ENCODE measurements around the gene NTM. TPM values are rescaled to one million over a fixed set of nuclear protein-coding genes. Genes with fewer than 3 reads are reported as not detected.

The NTM gene
- total RNA-seq, 2 experiments from 2014 or later, result not detected

DNA sequence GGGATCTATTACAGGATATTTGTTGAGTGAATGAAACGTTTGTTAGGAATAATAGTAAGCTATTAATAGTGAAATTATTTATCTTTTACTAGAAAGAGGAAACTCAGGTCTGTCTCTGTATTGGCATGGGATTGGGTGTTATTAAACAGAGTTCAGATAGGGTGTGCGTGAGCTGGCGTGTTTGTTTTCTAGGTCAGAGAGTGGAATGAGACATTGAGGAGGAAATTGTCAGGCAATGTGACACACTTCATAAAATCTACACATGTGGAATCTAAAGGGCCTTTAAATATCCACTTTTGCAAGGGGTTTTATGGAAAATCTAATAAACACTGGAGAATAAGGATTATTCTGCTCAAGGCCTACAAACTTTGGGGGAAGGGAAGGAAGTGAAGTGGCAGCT lies 552.9 kb downstream of the NTM start:
- Mint-ChIP-seq H3K27me3 (no peaks in the 10 kb centered on the region), H3K36me3 (no peaks in the 10 kb centered on the region), H3K27ac (no peak overlapping the region), H3K4me3 (no peak overlapping the region), H3K9me3 (no peaks in the 10 kb centered on the region), H3K4me1 (no peaks in the 10 kb centered on the region)
- DNase-seq, result no peak
- POLR2A ChIA-PET, result no interaction called here
- ATAC-seq (ENCODE audit: low read depth), result no peak

DNA sequence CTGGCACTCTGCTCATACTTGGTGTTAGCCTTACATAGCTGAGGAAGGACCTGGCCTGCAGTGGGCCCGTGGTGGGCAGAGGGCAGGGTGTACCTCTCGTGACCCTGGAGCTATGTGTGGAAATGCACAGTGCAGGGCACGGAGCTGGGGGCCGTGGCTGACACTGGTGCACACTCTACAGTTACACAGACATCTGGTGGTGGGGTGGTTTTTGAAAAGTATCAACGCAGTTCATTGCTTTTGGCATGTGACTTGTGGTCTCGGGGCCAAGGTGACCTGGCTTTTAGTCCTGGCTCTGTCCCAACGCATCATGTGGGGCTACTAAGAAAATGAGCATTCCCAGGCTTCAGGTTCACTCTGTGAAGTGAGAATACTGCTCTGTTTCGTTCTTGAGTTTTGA lies 553.6 kb downstream of the NTM start:
- ATAC-seq (ENCODE audit: low read depth), result no peak
- no peak overlapping the region for H3K4me3 Mint-ChIP-seq

GRCh38 chr11:131924457-131925201 lies 554.2 kb downstream of the NTM start:
- DNase-seq (no peak), ATAC-seq (ENCODE audit: low read depth) (no peak)
- H3K36me3 Mint-ChIP-seq, result no peaks in the 10 kb centered on the region
- no peak overlapping the region for H3K4me3 Mint-ChIP-seq
- no peaks in the 10 kb centered on the region for H3K27me3 Mint-ChIP-seq
- H3K27ac Mint-ChIP-seq, result no peak overlapping the region
- H3K4me1 Mint-ChIP-seq, result no peaks in the 10 kb centered on the region
- no peaks in the 10 kb centered on the region for H3K9me3 Mint-ChIP-seq
- POLR2A ChIA-PET, result no interaction called here

More for the DNA sequence above, 553.6 kb downstream of the NTM start:
- Mint-ChIP-seq H3K9me3 (no peaks in the 10 kb centered on the region), H3K27ac (no peak overlapping the region), H3K36me3 (no peaks in the 10 kb centered on the region), H3K4me1 (no peaks in the 10 kb centered on the region), H3K27me3 (no peaks in the 10 kb centered on the region)
- no peak for DNase-seq
- POLR2A ChIA-PET, result no interaction called here

DNA sequence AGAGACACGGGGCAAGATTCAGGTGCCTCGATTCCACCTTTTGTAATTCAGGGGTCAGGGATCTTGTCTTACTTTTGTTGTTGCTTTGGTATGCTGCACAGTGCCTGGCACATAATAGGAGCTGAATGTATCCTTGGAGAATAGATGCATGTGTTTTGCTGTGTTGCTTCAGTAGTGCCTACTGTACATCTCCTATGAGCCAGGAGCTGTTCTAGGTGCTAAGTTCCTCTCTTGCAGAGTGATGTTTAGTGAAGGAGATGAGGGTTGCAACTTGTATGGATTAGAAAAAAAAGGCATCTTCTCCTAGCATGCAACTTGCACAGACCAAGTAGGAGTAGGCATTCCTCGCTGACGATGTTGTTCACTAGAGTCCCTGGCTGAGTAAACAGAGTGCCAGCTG lies 555.4 kb downstream of the NTM start:
- H3K27ac Mint-ChIP-seq, result no peak overlapping the region
- H3K9me3 Mint-ChIP-seq, result no peaks in the 10 kb centered on the region
- POLR2A ChIA-PET, result no interaction called here
- no peaks in the 10 kb centered on the region for H3K36me3 Mint-ChIP-seq
- H3K27me3 Mint-ChIP-seq, result no peaks in the 10 kb centered on the region
- DNase-seq (no peak), ATAC-seq (ENCODE audit: low read depth) (no peak)
- H3K4me3 Mint-ChIP-seq, result no peak overlapping the region
- H3K4me1 Mint-ChIP-seq, result no peaks in the 10 kb centered on the region

- no peaks in the 10 kb centered on the region for H3K27me3 Mint-ChIP-seq
- ATAC-seq (ENCODE audit: low read depth), result no peak
- no peaks in the 10 kb centered on the region for H3K9me3 Mint-ChIP-seq
- no peak overlapping the region for H3K4me3 Mint-ChIP-seq
- H3K36me3 Mint-ChIP-seq, result no peaks in the 10 kb centered on the region
- no peaks in the 10 kb centered on the region for H3K4me1 Mint-ChIP-seq
- no peak for DNase-seq
- H3K27ac Mint-ChIP-seq, result no peak overlapping the region
- POLR2A ChIA-PET, result no interaction called here
Observed at GRCh38 chr11:131928992-131929391, 558.6 kb downstream of the NTM start.

DNA sequence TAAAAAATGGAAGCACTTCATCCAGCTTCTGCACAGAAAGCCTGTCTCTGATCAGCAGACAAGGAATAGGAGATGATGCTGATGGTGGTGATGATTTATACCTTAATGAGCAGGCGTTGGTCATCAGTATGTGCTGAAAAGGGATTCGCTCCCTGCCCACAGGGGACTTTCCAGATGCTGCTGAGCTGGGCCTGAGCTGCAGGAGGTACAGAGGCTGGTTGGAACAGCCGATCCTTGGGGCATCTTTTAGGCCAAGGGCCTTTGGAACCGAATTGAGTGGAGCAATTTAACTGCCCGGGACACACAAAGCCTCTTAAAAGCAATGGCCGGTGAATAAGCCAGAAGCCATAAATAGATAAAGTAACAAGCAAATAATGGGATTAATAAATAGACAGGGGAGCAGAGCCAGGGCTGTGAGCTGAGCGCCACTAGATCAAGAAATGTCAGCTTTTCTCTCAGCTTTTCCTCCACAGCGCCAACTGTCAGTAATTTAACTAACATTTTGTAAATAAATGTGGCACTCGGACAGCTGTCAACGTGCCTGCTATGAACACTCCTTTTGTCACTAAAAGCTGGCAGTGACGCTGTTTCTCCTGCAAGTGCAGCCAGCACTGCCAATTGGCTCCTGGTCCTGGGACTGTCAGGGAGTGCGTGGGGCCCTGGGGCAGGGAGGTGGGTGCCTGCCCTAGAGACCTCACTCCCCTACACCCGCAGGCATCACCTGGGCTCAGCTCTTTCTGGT lies 562.3 kb downstream of the NTM start:
- Mint-ChIP-seq H3K9me3 (no peaks in the 10 kb centered on the region), H3K27ac (no peak overlapping the region), H3K4me1 (no peaks in the 10 kb centered on the region), H3K36me3 (no peaks in the 10 kb centered on the region), H3K27me3 (no peaks in the 10 kb centered on the region), H3K4me3 (no peak overlapping the region)
- DNase-seq, result no peak
- ATAC-seq (ENCODE audit: low read depth), result no peak
- POLR2A ChIA-PET, result no interaction called here

DNA sequence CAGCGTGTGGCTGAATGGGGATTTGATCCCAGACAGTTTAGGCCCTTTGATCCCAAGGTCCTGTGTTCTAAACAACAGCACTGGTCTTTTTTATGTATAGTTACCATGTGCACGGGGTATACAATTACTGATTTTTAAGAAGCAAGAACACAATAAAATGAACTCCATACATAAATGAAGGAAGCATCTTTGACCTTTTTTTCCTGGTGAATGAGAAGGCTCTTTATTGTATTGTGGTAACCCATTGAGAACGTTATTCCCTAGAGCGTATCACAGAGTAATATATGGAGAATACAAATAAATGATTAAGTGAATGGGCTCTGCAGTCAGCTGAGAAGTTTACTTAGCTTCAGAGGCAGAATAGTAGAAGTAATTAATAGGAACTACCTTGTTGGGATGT lies 563.6 kb downstream of the NTM start:
- Mint-ChIP-seq H3K27me3 (no peaks in the 10 kb centered on the region), H3K36me3 (no peaks in the 10 kb centered on the region), H3K4me3 (no peak overlapping the region), H3K27ac (no peak overlapping the region), H3K9me3 (no peaks in the 10 kb centered on the region), H3K4me1 (no peaks in the 10 kb centered on the region)
- no peak for DNase-seq
- POLR2A ChIA-PET, result no interaction called here
- no peak for ATAC-seq (ENCODE audit: low read depth)

GRCh38 chr11:131938351-131938751 lies 567.9 kb downstream of the NTM start:
- no peak overlapping the region for H3K27ac Mint-ChIP-seq
- no peaks in the 10 kb centered on the region for H3K27me3 Mint-ChIP-seq
- H3K4me1 Mint-ChIP-seq, result no peaks in the 10 kb centered on the region
- no peak overlapping the region for H3K4me3 Mint-ChIP-seq
- DNase-seq, result no peak
- ATAC-seq (ENCODE audit: low read depth), result no peak
- H3K36me3 Mint-ChIP-seq, result no peaks in the 10 kb centered on the region
- H3K9me3 Mint-ChIP-seq, result no peaks in the 10 kb centered on the region
- POLR2A ChIA-PET, result no interaction called here

DNA sequence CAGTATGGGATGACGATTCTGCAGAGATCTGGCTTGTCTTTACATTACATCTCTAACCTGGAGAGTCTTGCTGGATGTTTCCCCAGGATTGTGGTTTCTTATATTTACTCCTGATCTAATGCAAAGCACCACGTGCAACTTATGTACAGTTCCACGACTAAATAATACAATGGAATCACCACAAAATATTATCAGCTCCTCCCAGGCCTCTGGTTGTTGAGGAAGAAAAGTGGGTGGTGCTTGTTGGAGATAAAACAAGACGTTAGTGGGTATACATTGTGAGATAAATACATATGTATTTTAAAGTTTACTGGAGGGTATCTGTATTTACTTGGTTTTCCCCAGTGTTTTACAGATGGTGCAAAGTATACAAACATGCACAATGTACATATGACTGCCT lies 569.7 kb downstream of the NTM start:
- H3K27ac Mint-ChIP-seq, result no peak overlapping the region
- no peak for DNase-seq
- POLR2A ChIA-PET, result no interaction called here
- no peaks in the 10 kb centered on the region for H3K27me3 Mint-ChIP-seq
- no peak for ATAC-seq (ENCODE audit: low read depth)
- H3K9me3 Mint-ChIP-seq, result no peaks in the 10 kb centered on the region
- H3K36me3 Mint-ChIP-seq, result no peaks in the 10 kb centered on the region
- H3K4me3 Mint-ChIP-seq, result no peak overlapping the region
- no peaks in the 10 kb centered on the region for H3K4me1 Mint-ChIP-seq

DNA sequence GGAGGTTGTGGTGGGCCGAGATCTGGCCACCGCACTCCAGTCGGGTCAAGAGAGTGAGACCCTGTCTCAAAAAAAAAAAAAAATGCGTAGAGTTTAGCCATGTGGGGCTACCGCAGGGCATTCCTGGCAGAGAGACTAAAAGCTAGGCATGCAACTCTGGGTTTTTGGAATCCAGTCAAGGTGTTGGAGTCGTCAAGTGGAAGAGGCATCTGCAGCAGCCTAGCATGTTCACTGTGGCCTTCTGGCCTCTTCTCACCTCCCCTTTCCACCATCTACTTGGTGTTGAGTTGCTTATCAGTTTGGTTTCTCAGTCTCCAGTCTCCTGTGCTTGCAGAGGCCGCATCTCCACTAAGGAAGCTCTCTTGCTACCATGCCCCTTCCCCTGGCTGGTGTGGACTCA lies 572.5 kb downstream of the NTM start:
- Mint-ChIP-seq H3K27ac (no peak overlapping the region), H3K4me1 (no peaks in the 10 kb centered on the region), H3K27me3 (no peaks in the 10 kb centered on the region), H3K9me3 (no peaks in the 10 kb centered on the region), H3K36me3 (no peaks in the 10 kb centered on the region), H3K4me3 (no peak overlapping the region)
- ATAC-seq (ENCODE audit: low read depth) (no peak), DNase-seq (no peak)
- POLR2A ChIA-PET, result no interaction called here

- Mint-ChIP-seq H3K9me3 (no peaks in the 10 kb centered on the region), H3K36me3 (no peaks in the 10 kb centered on the region)
- POLR2A ChIA-PET, result no interaction called here
Observed at GRCh38 chr11:131943295-131943694, 572.9 kb downstream of the NTM start.

GRCh38 chr11:131944736-131945135 lies 574.3 kb downstream of the NTM start:
- Mint-ChIP-seq H3K4me1 (no peaks in the 10 kb centered on the region), H3K27ac (no peak overlapping the region), H3K4me3 (no peak overlapping the region), H3K27me3 (no peaks in the 10 kb centered on the region), H3K36me3 (no peaks in the 10 kb centered on the region), H3K9me3 (no peaks in the 10 kb centered on the region)
- DNase-seq (no peak), ATAC-seq (ENCODE audit: low read depth) (no peak)
- POLR2A ChIA-PET, result no interaction called here

More at GRCh38 chr11:131943295-131943694, 572.9 kb downstream of the NTM start:
- H3K4me1 Mint-ChIP-seq, result no peaks in the 10 kb centered on the region
- no peak overlapping the region for H3K27ac Mint-ChIP-seq
- ATAC-seq (ENCODE audit: low read depth), result no peak
- H3K27me3 Mint-ChIP-seq, result no peaks in the 10 kb centered on the region
- H3K4me3 Mint-ChIP-seq, result no peak overlapping the region
- no peak for DNase-seq

- ATAC-seq (ENCODE audit: low read depth) (no peak), DNase-seq (no peak)
- H3K27me3 Mint-ChIP-seq, result no peaks in the 10 kb centered on the region
- H3K36me3 Mint-ChIP-seq, result no peaks in the 10 kb centered on the region
- no peak overlapping the region for H3K4me3 Mint-ChIP-seq
- H3K27ac Mint-ChIP-seq, result no peak overlapping the region
- no peaks in the 10 kb centered on the region for H3K4me1 Mint-ChIP-seq
- POLR2A ChIA-PET, result no interaction called here
- H3K9me3 Mint-ChIP-seq, result no peaks in the 10 kb centered on the region
Observed at GRCh38 chr11:131945706-131946105, 575.3 kb downstream of the NTM start.

DNA sequence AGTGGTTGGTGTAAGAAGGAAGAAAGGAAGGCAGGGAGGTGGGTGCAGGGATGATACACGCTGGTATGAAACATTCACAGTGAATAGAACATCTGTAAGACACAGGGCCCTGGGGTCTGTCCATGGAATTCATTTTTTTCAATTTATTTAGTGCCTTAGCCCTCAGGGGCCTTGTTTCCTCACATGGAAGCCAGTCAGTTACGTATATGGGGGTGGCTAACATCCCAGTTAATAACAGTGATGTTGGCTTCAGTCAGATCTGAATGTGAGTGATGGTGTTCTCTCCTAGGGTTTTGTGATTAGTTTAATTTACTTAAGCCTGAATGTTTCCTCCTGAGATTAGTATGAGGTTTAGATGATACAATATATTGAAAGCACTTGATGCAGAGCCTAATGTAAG lies 577.1 kb downstream of the NTM start:
- Mint-ChIP-seq H3K27ac (no peak overlapping the region), H3K4me3 (no peak overlapping the region), H3K4me1 (no peaks in the 10 kb centered on the region), H3K27me3 (no peaks in the 10 kb centered on the region), H3K9me3 (no peaks in the 10 kb centered on the region), H3K36me3 (no peaks in the 10 kb centered on the region)
- POLR2A ChIA-PET, result no interaction called here
- DNase-seq (no peak), ATAC-seq (ENCODE audit: low read depth) (no peak)
